NB4 (cell line): ENCODE data around the gene C11orf68.

Source experiments
- POLR2A ChIP-seq: IDR thresholded peaks from 2 replicates; pipeline ENCODE4 v1.6.1; 2011; ENCODE audit warnings: mild to moderate bottlenecking; ENCODE audit not compliant: insufficient read length; ENCODE audit errors: extremely low read depth
- TF ChIP-seq, protein P1 (sequence below): IDR thresholded peaks from one replicate; pipeline ENCODE4 v1.5.1; 2012; ENCODE audit warnings: low read depth, low read length
- TF ChIP-seq, protein P2 (sequence below): IDR thresholded peaks from 2 replicates; pipeline ENCODE4 v1.6.1; 2011; ENCODE audit warnings: low read depth, low read length

DNA sequence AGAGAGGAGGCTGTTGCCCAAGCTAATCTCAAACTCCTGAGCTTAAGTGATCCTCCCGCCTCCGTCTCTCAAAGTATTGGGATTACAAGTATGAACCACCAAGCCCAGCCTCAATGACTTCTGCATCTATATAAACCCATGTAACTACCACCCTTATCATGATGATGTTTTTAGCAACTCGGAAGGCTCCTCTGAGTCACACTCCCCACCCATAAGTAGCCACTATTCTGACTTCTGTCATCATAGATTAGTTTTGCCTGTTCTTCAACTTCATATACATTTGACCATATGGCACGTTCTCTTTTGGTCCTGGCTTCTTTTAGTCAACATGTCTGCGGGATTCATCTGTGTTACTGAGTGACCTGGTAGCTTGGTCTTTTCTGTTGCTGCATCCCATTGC is 12.3 kb downstream of the C11orf68 start:
- TF ChIP-seq, protein P1, sequence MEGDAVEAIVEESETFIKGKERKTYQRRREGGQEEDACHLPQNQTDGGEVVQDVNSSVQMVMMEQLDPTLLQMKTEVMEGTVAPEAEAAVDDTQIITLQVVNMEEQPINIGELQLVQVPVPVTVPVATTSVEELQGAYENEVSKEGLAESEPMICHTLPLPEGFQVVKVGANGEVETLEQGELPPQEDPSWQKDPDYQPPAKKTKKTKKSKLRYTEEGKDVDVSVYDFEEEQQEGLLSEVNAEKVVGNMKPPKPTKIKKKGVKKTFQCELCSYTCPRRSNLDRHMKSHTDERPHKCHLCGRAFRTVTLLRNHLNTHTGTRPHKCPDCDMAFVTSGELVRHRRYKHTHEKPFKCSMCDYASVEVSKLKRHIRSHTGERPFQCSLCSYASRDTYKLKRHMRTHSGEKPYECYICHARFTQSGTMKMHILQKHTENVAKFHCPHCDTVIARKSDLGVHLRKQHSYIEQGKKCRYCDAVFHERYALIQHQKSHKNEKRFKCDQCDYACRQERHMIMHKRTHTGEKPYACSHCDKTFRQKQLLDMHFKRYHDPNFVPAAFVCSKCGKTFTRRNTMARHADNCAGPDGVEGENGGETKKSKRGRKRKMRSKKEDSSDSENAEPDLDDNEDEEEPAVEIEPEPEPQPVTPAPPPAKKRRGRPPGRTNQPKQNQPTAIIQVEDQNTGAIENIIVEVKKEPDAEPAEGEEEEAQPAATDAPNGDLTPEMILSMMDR: no peak
- no peak for TF ChIP-seq POLR2A
- TF ChIP-seq, protein P2, sequence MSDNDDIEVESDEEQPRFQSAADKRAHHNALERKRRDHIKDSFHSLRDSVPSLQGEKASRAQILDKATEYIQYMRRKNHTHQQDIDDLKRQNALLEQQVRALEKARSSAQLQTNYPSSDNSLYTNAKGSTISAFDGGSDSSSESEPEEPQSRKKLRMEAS: no peak
